HS-5 (cell line): Measurements from ENCODE around the gene LDB3.

ENCODE experiments used
- DNase-seq: peaks from one replicate; pipeline ENCODE4 v3.0.0-alpha.2; 2012; ENCODE audit warnings: low read depth

Gene LDB3

GRCh38 chr10:86651631-86652331 lies 16.5 kb upstream of the LDB3 start:
- no peak for DNase-seq

- no peak for DNase-seq
These were observed 15.7 kb upstream of the LDB3 start for GRCh38 chr10:86652361-86653202.

DNA sequence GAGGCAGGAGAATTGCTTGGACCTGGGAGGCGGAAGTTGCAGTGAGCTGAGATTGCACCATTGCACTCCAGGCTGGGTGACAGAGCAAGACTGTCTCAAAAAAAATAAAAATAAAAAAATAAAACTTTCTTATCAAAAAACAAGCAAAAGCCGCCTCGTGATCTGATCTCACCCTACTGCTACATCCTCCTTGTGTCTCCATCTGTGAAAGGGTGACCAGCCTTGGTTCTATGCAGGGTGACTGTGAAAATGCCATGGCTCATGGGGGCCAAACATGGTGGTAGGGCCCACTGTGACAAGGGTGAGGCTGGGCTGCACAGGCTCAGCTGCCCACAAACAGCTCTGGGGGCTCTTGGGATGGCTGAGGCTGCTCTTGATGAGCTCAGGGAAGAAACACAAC lies 14.9 kb upstream of the LDB3 start:
- no peak for DNase-seq

DNA sequence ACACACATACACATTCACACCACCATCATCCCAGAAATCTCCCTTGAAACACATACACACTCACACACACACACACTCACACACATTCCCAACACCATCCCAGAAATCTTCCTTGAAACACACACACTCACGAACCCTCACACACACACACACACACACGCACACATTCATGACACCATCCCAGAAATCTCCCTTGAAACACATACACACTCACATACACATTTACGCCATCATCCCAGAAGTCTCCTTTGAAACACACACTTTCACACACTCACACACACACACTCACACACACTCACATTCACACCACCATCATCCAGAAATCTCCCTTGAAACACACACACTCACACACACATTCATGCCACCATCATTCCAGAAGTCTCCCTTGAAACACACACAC lies 14.3 kb upstream of the LDB3 start:
- DNase-seq, result no peak

DNA sequence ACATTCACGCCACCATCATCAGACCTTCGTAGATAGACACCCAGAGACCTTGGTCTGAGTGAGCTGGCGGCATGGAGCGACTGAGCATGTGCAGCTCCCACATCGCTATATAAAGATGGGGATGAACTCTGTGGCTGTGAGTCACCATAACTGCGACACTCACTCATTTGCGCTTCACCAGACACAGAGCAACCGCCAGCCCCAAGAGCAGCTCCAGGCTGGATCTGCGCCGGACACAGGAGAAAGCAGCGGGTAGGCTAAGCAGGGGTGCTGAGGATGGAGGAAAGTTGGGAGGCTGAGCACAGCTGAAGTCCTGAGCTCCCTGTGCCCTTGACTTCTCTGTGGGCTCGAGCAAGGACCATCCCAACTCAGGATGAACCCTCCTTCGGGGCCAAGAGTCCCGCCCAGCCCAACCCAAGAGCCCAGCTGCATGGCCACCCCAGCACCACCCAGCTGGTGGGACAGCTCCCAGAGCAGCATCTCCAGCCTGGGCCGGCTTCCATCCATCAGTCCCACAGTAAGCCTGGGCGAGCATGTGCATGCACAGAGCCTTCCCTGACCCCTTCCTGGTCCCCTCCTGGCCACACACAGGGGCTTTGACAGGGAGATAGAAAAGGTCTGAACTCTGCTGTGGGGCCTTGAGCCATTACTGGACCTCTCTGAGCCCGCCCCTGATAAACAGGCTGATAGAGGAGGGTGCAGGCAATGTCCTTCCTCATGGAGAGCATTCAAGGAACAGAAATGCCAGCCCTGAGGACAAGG lies 13.7 kb upstream of the LDB3 start, which contains the start of gene OPN4:
Gene OPN4, plus strand, starts transcription at position 137 of the 762 bp plus-strand sequence. Its CDS starts 237 bp downstream, at position 374.
- no peak for DNase-seq

DNA sequence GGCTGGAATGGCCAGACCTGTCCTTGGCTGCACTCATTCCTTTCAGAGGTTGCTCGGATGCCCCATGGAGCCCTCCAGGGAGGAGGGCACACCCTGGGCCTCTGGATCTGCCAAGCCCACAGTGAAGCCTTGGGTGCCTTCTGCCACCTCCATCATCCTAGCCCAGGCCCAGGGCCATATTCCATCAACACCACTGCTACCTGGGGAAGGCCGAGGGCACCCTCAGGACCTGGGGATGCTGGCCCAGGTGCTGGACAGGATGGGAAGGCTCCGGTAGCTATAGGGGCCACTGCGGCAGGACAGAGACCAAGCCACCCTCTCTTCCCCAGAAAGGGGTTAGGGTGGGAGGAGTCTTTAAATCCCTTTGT lies 13.2 kb upstream of the LDB3 start:
- no peak for DNase-seq

GRCh38 chr10:86655596-86655995 lies 12.7 kb upstream of the LDB3 start:
- DNase-seq, result no peak

DNA sequence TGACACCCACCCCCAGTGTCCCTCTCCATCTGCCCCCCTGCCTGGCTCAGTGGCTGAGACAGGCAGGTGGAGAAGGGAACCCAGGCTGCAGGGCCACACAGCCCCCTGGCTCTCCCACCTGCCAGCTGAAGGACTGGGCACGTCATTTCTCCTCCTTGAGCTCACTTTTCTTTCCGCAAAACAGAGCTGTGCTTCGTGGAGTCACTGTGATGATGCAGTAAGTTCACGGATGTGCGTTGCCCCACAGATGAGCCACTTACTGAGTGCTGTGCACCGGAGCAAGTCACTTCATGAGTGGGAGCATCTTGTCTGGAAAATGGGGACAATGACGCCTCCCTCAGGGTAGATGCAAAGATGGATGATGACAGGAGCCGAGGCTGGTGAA lies 11.3 kb upstream of the LDB3 start:
- DNase-seq, result no peak

- peak; percentile 38 for DNase-seq
These were observed 10.8 kb upstream of the LDB3 start for GRCh38 chr10:86657396-86658011.

- no peak for DNase-seq
These were observed 10.0 kb upstream of the LDB3 start for GRCh38 chr10:86658261-86658741.

DNA sequence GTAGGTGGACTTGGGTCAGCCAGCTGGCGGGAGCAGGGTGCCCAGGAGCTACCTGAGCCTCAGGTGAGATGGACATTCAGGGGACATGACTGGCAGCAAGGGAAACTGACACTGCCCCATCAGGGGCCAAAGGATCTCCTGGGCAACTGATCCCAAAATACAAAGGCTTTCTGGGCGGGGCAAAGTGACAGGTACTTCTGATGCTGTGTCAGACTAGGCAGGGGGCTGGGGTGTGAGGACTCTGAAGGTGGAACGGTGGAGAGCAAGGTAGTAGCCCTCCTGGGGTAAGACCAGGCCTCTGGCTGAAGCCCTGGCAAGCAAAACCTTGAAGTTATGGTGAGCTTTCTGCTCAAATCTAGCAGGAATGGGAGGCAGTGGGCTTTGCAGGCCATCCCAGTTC lies 9.6 kb upstream of the LDB3 start:
- no peak for DNase-seq

- no peak for DNase-seq
These were observed 9.1 kb upstream of the LDB3 start for GRCh38 chr10:86659161-86659691.

DNA sequence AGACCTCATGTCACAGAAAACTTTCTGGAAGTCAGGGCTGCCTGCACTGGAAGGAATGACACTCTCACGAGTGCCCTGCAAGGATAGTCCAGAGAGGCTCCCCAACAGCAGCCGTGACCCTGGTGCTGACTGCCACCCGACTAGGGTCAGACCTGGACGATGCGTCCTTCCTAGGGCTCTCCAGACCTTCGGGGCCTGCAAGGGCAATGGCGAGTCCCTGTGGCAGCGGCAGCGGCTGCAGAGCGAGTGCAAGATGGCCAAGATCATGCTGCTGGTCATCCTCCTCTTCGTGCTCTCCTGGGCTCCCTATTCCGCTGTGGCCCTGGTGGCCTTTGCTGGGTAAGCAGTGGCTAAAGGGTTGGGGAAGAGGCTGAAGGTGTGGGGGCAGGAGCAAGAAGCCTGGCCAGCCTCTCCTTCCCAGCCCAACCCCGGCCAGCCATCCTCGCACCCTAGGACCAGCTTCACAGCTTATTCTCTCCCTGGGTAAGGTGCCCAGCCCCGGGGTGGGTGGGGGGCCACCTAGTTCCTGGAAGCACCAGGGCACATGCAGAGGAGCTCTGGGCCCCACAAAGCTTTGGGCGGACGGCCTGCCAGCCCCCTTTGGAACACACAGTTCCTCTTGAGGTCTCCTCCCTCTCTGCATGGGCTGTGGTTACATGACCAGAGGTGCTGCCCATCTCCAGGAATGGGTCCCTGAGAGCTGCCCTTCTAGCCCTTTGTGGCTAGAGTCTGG lies 8.4 kb upstream of the LDB3 start:
- no peak for DNase-seq

DNA sequence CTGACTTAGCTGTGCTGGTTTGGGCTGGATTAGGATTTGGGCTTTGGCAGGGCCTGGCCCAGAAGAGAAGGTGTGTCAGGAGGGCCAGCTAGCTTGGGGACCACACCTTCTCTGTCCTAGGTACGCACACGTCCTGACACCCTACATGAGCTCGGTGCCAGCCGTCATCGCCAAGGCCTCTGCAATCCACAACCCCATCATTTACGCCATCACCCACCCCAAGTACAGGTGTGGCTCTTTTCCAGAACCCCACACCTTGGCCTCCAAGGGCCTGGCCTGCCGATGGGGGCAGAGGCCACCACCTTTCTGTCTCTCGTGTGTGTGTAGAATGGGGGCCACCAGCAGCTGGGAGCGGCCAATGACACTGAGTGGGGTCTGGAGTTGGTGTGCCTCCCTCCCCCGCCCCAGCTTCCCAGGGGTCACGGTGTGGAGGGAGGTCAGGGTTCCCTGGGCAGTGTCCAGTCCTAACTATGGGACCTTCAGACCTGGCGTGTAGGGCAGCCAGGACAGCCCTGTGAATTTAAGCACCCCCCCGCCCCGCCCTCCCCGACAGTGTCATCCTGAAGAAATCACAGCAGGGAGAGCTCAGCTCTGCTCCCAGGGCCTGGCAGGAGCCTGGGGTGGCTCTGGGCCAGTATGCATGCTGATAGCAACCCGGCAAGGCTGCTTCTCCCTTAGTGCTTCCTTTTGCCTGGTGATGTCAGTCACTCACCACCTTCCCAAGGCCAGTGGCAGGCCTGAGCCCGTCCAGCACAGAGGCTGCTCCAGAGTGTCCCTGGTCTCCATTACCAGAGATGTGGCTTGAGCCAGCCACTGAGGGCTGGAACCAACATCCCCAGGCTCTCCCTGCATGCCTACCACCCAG lies 6.9 kb upstream of the LDB3 start:
- no peak for DNase-seq

DNA sequence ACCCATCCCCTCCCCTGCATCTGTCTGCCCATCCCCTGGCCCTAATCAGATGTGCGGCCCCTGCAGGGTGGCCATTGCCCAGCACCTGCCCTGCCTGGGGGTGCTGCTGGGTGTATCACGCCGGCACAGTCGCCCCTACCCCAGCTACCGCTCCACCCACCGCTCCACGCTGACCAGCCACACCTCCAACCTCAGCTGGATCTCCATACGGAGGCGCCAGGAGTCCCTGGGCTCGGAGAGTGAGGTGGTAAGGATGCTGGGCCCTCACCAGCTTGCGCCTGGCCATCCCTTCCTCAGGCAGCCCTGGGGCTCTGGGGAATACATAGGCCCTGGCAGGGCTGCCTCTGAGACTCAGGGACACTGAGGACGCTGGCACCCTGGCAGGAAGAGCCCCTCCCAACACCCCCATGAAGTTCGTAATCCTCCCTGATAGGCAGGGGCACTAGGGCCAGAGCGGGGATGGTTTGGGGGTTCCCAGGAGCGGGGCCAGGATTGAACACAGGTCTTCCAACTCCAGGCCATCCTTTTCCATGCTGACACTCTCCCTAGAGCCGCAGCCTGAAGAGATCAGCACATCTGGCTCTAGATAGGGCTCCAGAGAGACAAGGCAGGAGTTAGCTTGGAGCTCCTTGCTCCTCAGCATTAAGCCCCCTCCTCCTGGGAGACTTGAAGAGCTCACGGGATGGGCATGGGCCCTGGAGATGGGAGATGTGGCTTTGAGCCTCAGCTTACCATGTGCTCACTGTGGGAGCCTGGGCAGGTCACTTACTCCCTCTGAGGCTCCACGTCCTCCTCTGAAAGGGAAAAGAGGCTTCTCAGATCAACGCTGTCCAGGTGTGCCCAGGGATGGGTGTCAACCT lies 5.9 kb upstream of the LDB3 start:
- no peak for DNase-seq

DNA sequence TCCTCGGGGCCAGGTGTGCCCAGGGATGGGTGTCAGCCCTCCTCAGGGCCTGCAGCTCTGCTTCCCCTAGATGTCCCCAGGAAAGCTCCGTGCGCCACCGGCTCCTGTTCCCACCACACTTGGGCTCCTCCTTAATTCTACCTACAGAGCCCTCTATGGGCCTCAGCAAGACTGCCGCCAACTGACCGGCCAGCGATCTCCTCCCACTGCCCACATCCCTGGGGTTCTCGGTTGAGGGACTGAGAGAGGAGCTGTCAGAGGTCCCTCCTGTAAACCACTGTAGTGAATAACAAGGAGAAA lies 5.3 kb upstream of the LDB3 start:
- DNase-seq, result no peak

DNA sequence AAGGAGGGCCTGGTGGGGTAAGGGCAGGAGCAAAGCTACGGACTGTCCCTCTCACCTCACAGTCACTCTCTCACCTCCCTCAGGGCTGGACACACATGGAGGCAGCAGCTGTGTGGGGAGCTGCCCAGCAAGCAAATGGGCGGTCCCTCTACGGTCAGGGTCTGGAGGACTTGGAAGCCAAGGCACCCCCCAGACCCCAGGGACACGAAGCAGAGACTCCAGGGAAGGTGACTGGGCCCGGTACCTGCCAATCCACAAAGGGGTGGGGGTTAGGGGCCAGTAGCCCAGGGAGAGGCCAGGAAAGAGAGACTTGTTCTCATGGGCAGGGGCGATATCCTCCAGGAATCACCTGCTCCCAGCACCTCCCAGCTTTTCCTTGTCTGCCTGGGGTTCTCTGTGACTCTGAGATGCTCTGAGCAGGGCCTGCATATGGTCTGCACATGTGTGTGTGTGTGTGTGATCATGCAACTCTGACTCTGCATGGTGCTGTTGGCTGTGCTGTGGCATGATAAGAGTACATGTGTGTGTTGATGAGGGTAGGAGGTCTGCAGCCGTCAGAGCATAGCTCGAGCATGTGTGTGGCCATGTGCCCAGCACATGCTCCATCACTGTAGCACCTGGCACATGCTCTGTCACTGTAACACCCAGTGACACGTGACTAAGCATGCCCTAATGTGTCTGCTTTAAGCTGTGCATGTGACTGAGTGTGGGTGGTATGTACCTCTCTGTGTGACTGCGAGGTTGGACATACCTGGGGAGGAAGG lies 4.6 kb upstream of the LDB3 start:
- DNase-seq, result no peak

- no peak for DNase-seq
These were observed 3.7 kb upstream of the LDB3 start for GRCh38 chr10:86664341-86665217.
